Measurements from ENCODE around the gene FAM114A1. TPM values are rescaled to one million over a fixed set of nuclear protein-coding genes. Genes with fewer than 3 reads are reported as not detected.

Gene FAM114A1
- total RNA-seq, 4 donors from 2014 or later, result 36.9 to 85.9 (median 44.5) TPM

GRCh38 chr4:38943343-38943742, 75.7 kb downstream of the FAM114A1 start:
- 81% methylated on average over 4 of the region's 4 CpGs for WGBS
- TF ChIP-seq CTCF (IDR thresholded peaks at IDR 0.05) (no peak), POLR2AphosphoS5 (IDR thresholded peaks at IDR 0.05) (no peak), EP300 (IDR thresholded peaks at IDR 0.05) (no peak), POLR2A (IDR thresholded peaks at IDR 0.05) (no peak)
- Histone ChIP-seq H3K27me3 (no peaks in the 10 kb centered on the region), H3K27ac (no peak overlapping the region), H3K9me3 (no peaks in the 10 kb centered on the region), H3K36me3 (peaks cover 60% of the 10 kb centered on the region), H3K4me1 (peaks cover under 1% of the 10 kb centered on the region), H3K4me3 (no peak overlapping the region)
- no peak for DNase-seq (ENCODE audit: low spot score in 2 of 2)

- no peak for DNase-seq (ENCODE audit: low spot score in 2 of 2)
- WGBS, result 86% methylated on average over 9 of the region's 9 CpGs
- Histone ChIP-seq H3K4me1 (peaks cover 3% of the 10 kb centered on the region), H3K9me3 (no peaks in the 10 kb centered on the region), H3K4me3 (no peak overlapping the region), H3K36me3 (peaks cover 49% of the 10 kb centered on the region), H3K27ac (no peak overlapping the region), H3K27me3 (no peaks in the 10 kb centered on the region)
- TF ChIP-seq POLR2A (IDR thresholded peaks at IDR 0.05) (no peak), EP300 (IDR thresholded peaks at IDR 0.05) (no peak), CTCF (IDR thresholded peaks at IDR 0.05) (no peak), POLR2AphosphoS5 (IDR thresholded peaks at IDR 0.05) (no peak)
Observed at GRCh38 chr4:38944440-38944839, 76.8 kb downstream of the FAM114A1 start.

GRCh38 chr4:38946919-38947318, 79.3 kb downstream of the FAM114A1 start:
- H3K27ac ChIP-seq, result no peak overlapping the region
- WGBS, result 82% methylated on average over 3 of the region's 3 CpGs

GRCh38 chr4:38948551-38948950, 80.9 kb downstream of the FAM114A1 start:
- no peak for TF ChIP-seq CTCF (IDR thresholded peaks at IDR 0.05)
- TF ChIP-seq EP300 (IDR thresholded peaks at IDR 0.05), result peak; percentile 33
- H3K27me3 ChIP-seq, result no peaks in the 10 kb centered on the region
- WGBS, result 35% methylated on average over 2 of the region's 2 CpGs
- no peak overlapping the region for H3K4me3 ChIP-seq
- H3K9me3 ChIP-seq, result no peaks in the 10 kb centered on the region
- H3K27ac ChIP-seq, result no peak overlapping the region
- peaks cover 3% of the 10 kb centered on the region for H3K4me1 ChIP-seq
- peaks cover 16% of the 10 kb centered on the region for H3K36me3 ChIP-seq
- no peak for DNase-seq (ENCODE audit: low spot score in 2 of 2)

More at GRCh38 chr4:38946919-38947318, 79.3 kb downstream of the FAM114A1 start:
- Histone ChIP-seq H3K36me3 (peaks cover 29% of the 10 kb centered on the region), H3K4me1 (peaks cover 3% of the 10 kb centered on the region), H3K4me3 (no peak overlapping the region), H3K9me3 (no peaks in the 10 kb centered on the region), H3K27me3 (no peaks in the 10 kb centered on the region)
- DNase-seq (ENCODE audit: low spot score in 2 of 2), result no peak
- no peak for TF ChIP-seq POLR2A (IDR thresholded peaks at IDR 0.05)
- TF ChIP-seq POLR2AphosphoS5 (IDR thresholded peaks at IDR 0.05), result no peak
- TF ChIP-seq EP300 (IDR thresholded peaks at IDR 0.05), result no peak
- TF ChIP-seq CTCF (IDR thresholded peaks at IDR 0.05), result no peak

GRCh38 chr4:38949411-38950051, 81.9 kb downstream of the FAM114A1 start:
- no peak overlapping the region for H3K27ac ChIP-seq
- H3K4me1 ChIP-seq, result peaks cover 3% of the 10 kb centered on the region
- no peak overlapping the region for H3K4me3 ChIP-seq
- no peaks in the 10 kb centered on the region for H3K9me3 ChIP-seq
- TF ChIP-seq CTCF (IDR thresholded peaks at IDR 0.05) (no peak), EP300 (IDR thresholded peaks at IDR 0.05) (no peak), POLR2AphosphoS5 (IDR thresholded peaks at IDR 0.05) (no peak), POLR2A (IDR thresholded peaks at IDR 0.05) (no peak)
- no peaks in the 10 kb centered on the region for H3K27me3 ChIP-seq
- peaks cover 9% of the 10 kb centered on the region for H3K36me3 ChIP-seq
- DNase-seq (ENCODE audit: low spot score in 2 of 2), result no peak
- 40% methylated on average over 5 of the region's 5 CpGs for WGBS
